PC-9 (cell line): Measurements from ENCODE around the gene XPNPEP1. TPM values are rescaled to one million over a fixed set of nuclear protein-coding genes. Genes with fewer than 3 reads are reported as not detected.
A peak's percentile ranks its signal among the peaks of the same experiment; 100 is the strongest.
"Not testable (repeated sequence)": the region's sequence is repeated elsewhere in the genome, so short reads cannot be mapped to it uniquely, and the experiment has no call there.

Experiments used
- BruUV-seq: library from RNA; stranded (reverse); fragments of 400-500 nt; replicated peaks from 2 replicates; lab custom pipeline; 2021; lab: Mats Ljungman, UMichigan
- CTCF ChIA-PET: fragments of 300-600 bp; sonication (Branson Sonifier 250); formaldehyde crosslinking; loops from one replicate; lab custom pipeline; 2022; ENCODE audit warnings: antibody characterized with exemption; lab: Charles Lee
- POLR2A ChIA-PET: fragments of 300-600 bp; sonication (Branson Sonifier 250); formaldehyde crosslinking; loops from one replicate; lab custom pipeline; 2022; ENCODE audit warnings: antibody characterized with exemption; ENCODE audit not compliant: unreplicated experiment; lab: Charles Lee
- DNase-seq, 2 experiments: peaks; one replicate each; pipeline versions ENCODE4 v3.0.0 to v3.0.0-alpha.2; 2015 to 2022; ENCODE audit warnings: mixed read lengths in 1 of 2
- H2AFZ ChIP-seq: fragments of 200-600 bp; sonication (generic); 2 replicates; pipeline ENCODE4 v1.8.1; 2017; ENCODE audit warnings: antibody characterized with exemption
- H3F3A ChIP-seq: fragments of 200-600 bp; sonication (generic); 2 replicates; pipeline ENCODE4 v1.8.1; 2017; ENCODE audit warnings: antibody characterized with exemption, mild to moderate bottlenecking, low read depth; ENCODE audit not compliant: insufficient read depth
- H3K27ac ChIP-seq: fragments of 200-600 bp; sonication (generic); 2 replicates; pipeline ENCODE4 v1.6.1; 2016; ENCODE audit warnings: mixed run types
- H3K27me3 ChIP-seq: fragments of 200-600 bp; sonication (generic); 2 replicates; pipeline ENCODE4 v1.6.1; 2016; ENCODE audit warnings: low read depth, mixed run types; ENCODE audit not compliant: insufficient read depth
- H3K36me3 ChIP-seq: fragments of 200-600 bp; sonication (generic); 2 replicates; pipeline ENCODE4 v1.6.1; 2016; ENCODE audit warnings: low read depth, mixed run types
- H3K4me1 ChIP-seq: fragments of 200-600 bp; sonication (generic); replicated peaks from 2 replicates; pipeline ENCODE4 v1.6.1; 2016; ENCODE audit warnings: mixed run types; ENCODE audit not compliant: insufficient read depth
- H3K4me2 ChIP-seq: fragments of 200-600 bp; sonication (generic); 2 replicates; pipeline ENCODE4 v1.6.1; 2017; ENCODE audit warnings: mixed run types
- H3K4me3 ChIP-seq: fragments of 200-600 bp; sonication (generic); 2 replicates; pipeline ENCODE4 v1.6.1; 2016; ENCODE audit warnings: mixed run types
- H3K79me2 ChIP-seq: fragments of 200-600 bp; sonication (generic); 2 replicates; pipeline ENCODE4 v1.6.1; 2017; ENCODE audit warnings: low read depth, mixed run types
- H3K9me2 ChIP-seq: fragments of 200-600 bp; sonication (generic); 2 replicates; pipeline ENCODE4 v1.8.1; 2017; ENCODE audit warnings: mild to moderate bottlenecking; ENCODE audit not compliant: insufficient read depth
- H3K9me3 ChIP-seq: fragments of 200-600 bp; sonication (generic); 2 replicates; pipeline ENCODE4 v1.8.1; 2016; ENCODE audit warnings: low read depth; ENCODE audit not compliant: insufficient read depth
- H4K20me1 ChIP-seq: fragments of 200-600 bp; sonication (generic); 2 replicates; pipeline ENCODE4 v1.8.1; 2017; ENCODE audit not compliant: insufficient read depth
- EZH2 ChIP-seq: fragments of 200-600 bp; sonication (generic); IDR thresholded peaks from 2 replicates; pipeline ENCODE4 v1.8.0; 2017; ENCODE audit warnings: antibody characterized with exemption, low read depth
- intact Hi-C: fragments of 100-400 bp; cut with micrococcal nuclease; formaldehyde crosslinking; loops from one replicate; pipeline ENCODE4 v1.10.0; 2022; ENCODE audit not compliant: unreplicated experiment
- total RNA-seq: library from RNA; stranded (reverse); gene quantifications from 2 replicates; pipeline ENCODE4 v1.2.3, GENCODE V29; 2021
- TF ChIP-seq, protein P1 (sequence below): fragments of 200-600 bp; sonication (generic); conservative IDR thresholded peaks from 2 replicates; pipeline ENCODE4 v1.6.1; 2017; ENCODE audit warnings: mixed run types, antibody characterized with exemption, mild to moderate bottlenecking, moderate library complexity

Gene XPNPEP1
- total RNA-seq, 1 experiment from 2014 or later, result 24.6 TPM

GRCh38 chr10:109920016-109920415, 3.3 kb downstream of the XPNPEP1 start:
- Histone ChIP-seq H3K9me2 (no peaks in the 10 kb centered on the region), H3F3A (peaks cover 10% of the 10 kb centered on the region), H3K9me3 (no peaks in the 10 kb centered on the region), H3K27ac (no peak overlapping the region), H3K79me2 (peaks cover 29% of the 10 kb centered on the region), H4K20me1 (no peaks in the 10 kb centered on the region), H3K36me3 (no peaks in the 10 kb centered on the region), H3K4me3 (no peak overlapping the region), H3K4me1 (peaks cover 22% of the 10 kb centered on the region), H3K27me3 (no peaks in the 10 kb centered on the region), H2AFZ (no peak overlapping the region), H3K4me2 (no peak overlapping the region)
- no peak for DNase-seq
- ChIA-PET POLR2A (no interaction called here), CTCF (no interaction called here)
- TF ChIP-seq, protein P1, sequence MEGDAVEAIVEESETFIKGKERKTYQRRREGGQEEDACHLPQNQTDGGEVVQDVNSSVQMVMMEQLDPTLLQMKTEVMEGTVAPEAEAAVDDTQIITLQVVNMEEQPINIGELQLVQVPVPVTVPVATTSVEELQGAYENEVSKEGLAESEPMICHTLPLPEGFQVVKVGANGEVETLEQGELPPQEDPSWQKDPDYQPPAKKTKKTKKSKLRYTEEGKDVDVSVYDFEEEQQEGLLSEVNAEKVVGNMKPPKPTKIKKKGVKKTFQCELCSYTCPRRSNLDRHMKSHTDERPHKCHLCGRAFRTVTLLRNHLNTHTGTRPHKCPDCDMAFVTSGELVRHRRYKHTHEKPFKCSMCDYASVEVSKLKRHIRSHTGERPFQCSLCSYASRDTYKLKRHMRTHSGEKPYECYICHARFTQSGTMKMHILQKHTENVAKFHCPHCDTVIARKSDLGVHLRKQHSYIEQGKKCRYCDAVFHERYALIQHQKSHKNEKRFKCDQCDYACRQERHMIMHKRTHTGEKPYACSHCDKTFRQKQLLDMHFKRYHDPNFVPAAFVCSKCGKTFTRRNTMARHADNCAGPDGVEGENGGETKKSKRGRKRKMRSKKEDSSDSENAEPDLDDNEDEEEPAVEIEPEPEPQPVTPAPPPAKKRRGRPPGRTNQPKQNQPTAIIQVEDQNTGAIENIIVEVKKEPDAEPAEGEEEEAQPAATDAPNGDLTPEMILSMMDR, result no peak
- no peak for TF ChIP-seq EZH2
- intact Hi-C loops, result loop anchor here (5.0 kb wide), 1 partner anchor 157 kb away; no protein-coding TSS in a partner anchor
- no TSS peak for BruUV-seq

DNA sequence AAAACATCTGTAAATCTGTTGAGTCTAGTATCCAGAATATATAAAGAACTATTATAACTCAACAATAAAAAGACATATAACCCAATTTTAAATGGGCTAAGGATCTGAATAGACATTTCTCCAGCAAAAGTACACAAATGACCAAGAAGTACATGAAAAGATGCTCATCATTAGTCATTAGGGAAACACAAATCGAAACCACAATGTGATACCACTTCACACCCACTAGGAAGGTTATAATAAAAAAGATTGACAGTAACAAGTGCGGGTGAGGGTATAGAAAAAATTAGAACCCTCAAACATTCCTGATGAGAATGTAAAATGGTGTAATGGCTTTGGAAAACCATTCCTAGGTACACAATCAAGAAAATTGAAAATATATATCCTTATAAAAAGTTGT, 4.1 kb downstream of the XPNPEP1 start:
- H3K4me1 ChIP-seq, result peaks cover 29% of the 10 kb centered on the region
- H3K27ac ChIP-seq, result no peak overlapping the region
- intact Hi-C loops, result loop anchor here (5.0 kb wide), 1 partner anchor 88 kb away; the partner anchor contains the start of gene ADD3

DNA sequence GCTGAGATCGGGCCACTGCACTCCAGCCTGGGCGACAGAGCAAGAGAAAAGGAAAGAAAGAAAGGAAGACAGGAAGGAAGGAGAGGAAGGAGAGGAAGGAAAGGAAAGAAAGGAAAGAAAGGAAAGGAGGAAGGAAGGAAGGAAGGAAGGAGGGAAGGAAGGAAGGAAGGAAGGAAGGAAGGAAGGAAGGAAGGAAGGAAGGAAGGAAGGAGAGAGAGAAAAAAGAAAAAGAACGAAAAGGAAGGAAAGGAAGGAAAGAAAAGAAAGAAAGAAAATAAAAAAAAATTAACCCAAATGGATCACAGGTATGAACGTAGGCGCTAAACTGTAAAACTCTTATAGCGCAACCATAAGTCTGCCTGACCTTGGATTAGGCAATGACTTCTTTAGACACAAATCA, 4.6 kb downstream of the XPNPEP1 start:
- H3K36me3 ChIP-seq, H3K4me2 ChIP-seq, H3K9me2 ChIP-seq, H2AFZ ChIP-seq, H3K27ac ChIP-seq, DNase-seq, CTCF ChIA-PET, H4K20me1 ChIP-seq, POLR2A ChIA-PET, BruUV-seq, H3K9me3 ChIP-seq, H3K4me3 ChIP-seq, H3K27me3 ChIP-seq: not testable (repeated sequence)
- peaks cover 32% of the 10 kb centered on the region for H3K79me2 ChIP-seq
- intact Hi-C loops, result loop anchor here (5.0 kb wide), 1 partner anchor 89 kb away; the partner anchor contains the start of gene ADD3
- peaks cover 34% of the 10 kb centered on the region for H3K4me1 ChIP-seq
- H3F3A ChIP-seq, result peaks cover 20% of the 10 kb centered on the region

More for the DNA sequence above, 4.1 kb downstream of the XPNPEP1 start:
- ChIA-PET CTCF (no interaction called here), POLR2A (no interaction called here)
- Histone ChIP-seq H4K20me1 (no peaks in the 10 kb centered on the region), H3K79me2 (peaks cover 29% of the 10 kb centered on the region), H3F3A (peaks cover 18% of the 10 kb centered on the region), H3K9me3 (no peaks in the 10 kb centered on the region), H3K27me3 (no peaks in the 10 kb centered on the region), H3K36me3 (0 out of 2 replicates have a peak, but pooled peaks cover 2% of the 10 kb centered on the region), H3K4me2 (no peak overlapping the region), H3K9me2 (no peaks in the 10 kb centered on the region), H3K4me3 (no peak overlapping the region), H2AFZ (no peak overlapping the region)
- no peak for DNase-seq
- BruUV-seq, result no TSS peak
- TF ChIP-seq EZH2, result no peak
- TF ChIP-seq, protein P1, result no peak

DNA sequence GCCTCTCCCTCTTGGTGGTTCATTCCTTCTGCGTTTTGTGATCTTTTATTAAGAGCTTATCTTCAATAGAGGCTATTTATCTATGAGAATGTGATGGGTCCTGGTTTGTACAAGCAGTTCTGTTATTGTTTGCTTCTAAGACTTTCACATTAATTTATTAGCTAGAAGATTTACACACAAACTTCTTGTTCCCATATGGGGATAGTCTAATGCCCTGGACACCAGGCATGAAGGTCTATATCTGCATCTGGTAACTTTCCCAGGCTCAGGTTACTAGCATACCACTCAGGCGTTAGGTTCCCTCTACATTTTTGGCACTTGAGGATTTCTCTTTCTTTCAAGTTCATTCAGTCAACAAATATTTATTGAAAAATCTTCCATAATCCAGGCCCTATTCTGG, 7.7 kb downstream of the XPNPEP1 start:
- Histone ChIP-seq H3K79me2 (peaks cover 22% of the 10 kb centered on the region), H3K4me2 (peak overlapping the region; percentile 67), H3K36me3 (0 out of 2 replicates have a peak, but pooled peaks cover 16% of the 10 kb centered on the region), H3F3A (peaks cover 33% of the 10 kb centered on the region), H3K9me2 (no peaks in the 10 kb centered on the region), H3K27me3 (no peaks in the 10 kb centered on the region), H3K4me1 (peaks cover 42% of the 10 kb centered on the region), H3K27ac (peak overlapping the region; percentile 73), H4K20me1 (no peaks in the 10 kb centered on the region), H3K9me3 (no peaks in the 10 kb centered on the region), H3K4me3 (peak overlapping the region; percentile 21; the same call in 1 of the 2 replicates), H2AFZ (no peak overlapping the region)
- POLR2A ChIA-PET, result no interaction called here
- CTCF ChIA-PET, result no interaction called here
- intact Hi-C loops, result loop anchor here (5.0 kb wide), 1 partner anchor 92 kb away; the partner anchor contains the start of gene ADD3
- BruUV-seq, result no TSS peak
- TF ChIP-seq, protein P1, result no peak
- TF ChIP-seq EZH2, result no peak
- DNase-seq, result peak in 1 of 2 experiments; percentile 39
